Liver (tissue), 9 donors: ENCODE measurements around the gene MTHFD1. TPM values are rescaled to one million over a fixed set of nuclear protein-coding genes. Genes with fewer than 3 reads are reported as not detected.
A peak's percentile ranks its signal among the peaks of the same experiment; 100 is the strongest.

Experiments used
- DNase-seq: peaks from one replicate; pipeline ENCODE4 v3.0.0-alpha.2; 2017; ENCODE audit warnings: low spot score
- H3K27ac ChIP-seq, 2 donors: one replicate each; pipeline ENCODE4 v1.7.0; 2013; ENCODE audit warnings: inconsistent platforms in 2 of 2, low read length in 2 of 2, control low read depth in 1 of 2, low read depth in 1 of 2, mild to moderate bottlenecking in 1 of 2
- H3K27me3 ChIP-seq, 4 donors: one replicate each; pipeline versions ENCODE4 v1.6.1 to v1.7.0; 2013; ENCODE audit warnings: low read length in 3 of 4, inconsistent platforms in 1 of 4, mild to moderate bottlenecking in 1 of 4, moderate library complexity in 1 of 4; ENCODE audit not compliant: control insufficient read depth in 4 of 4, insufficient read depth in 4 of 4
- H3K36me3 ChIP-seq, 4 donors: one replicate each; pipeline versions ENCODE4 v1.6.1 to v1.7.0; 2013; ENCODE audit warnings: low read length in 3 of 4, mild to moderate bottlenecking in 3 of 4, low read depth in 1 of 4, moderate library complexity in 1 of 4; ENCODE audit not compliant: control insufficient read depth in 4 of 4, insufficient read depth in 3 of 4
- H3K4me1 ChIP-seq, 4 donors: one replicate each; pipeline versions ENCODE4 v1.6.1 to v1.7.0; 2013; ENCODE audit warnings: low read length in 3 of 4, mild to moderate bottlenecking in 3 of 4, moderate library complexity in 1 of 4; ENCODE audit not compliant: control insufficient read depth in 4 of 4, insufficient read depth in 4 of 4
- H3K4me3 ChIP-seq, 3 donors: one replicate each; pipeline versions ENCODE4 v1.6.1 to v1.7.0; 2013; ENCODE audit warnings: low read length in 3 of 3, control low read depth in 1 of 3, low read depth in 1 of 3, mild to moderate bottlenecking in 1 of 3
- H3K9ac ChIP-seq, 2 donors: one replicate each; pipeline ENCODE4 v1.7.0; 2013; ENCODE audit warnings: low read length in 2 of 2, mild to moderate bottlenecking in 2 of 2, moderate library complexity in 2 of 2, control low read depth in 1 of 2, low read depth in 1 of 2
- H3K9me3 ChIP-seq, 4 donors: one replicate each; pipeline versions ENCODE4 v1.6.1 to v1.7.0; 2013; ENCODE audit warnings: low read length in 3 of 4; ENCODE audit not compliant: control insufficient read depth in 4 of 4
- EGR1 ChIP-seq, 2 donors: IDR thresholded peaks; 2 replicates each; pipeline ENCODE4 v1.6.1; 2016 to 2018; ENCODE audit warnings: antibody characterized with exemption in 2 of 2, low read depth in 2 of 2
- FOXA1 ChIP-seq: IDR thresholded peaks from 2 replicates; pipeline ENCODE4 v1.6.1; 2016; ENCODE audit warnings: antibody characterized with exemption
- GABPA ChIP-seq, 2 donors: IDR thresholded peaks in 1 of 2; conservative IDR thresholded peaks in 1 of 2; 2 replicates each; pipeline ENCODE4 v1.6.1; 2016; ENCODE audit warnings: antibody characterized with exemption in 2 of 2, mild to moderate bottlenecking in 1 of 2, moderate library complexity in 1 of 2
- HNF4A ChIP-seq, 2 donors: conservative IDR thresholded peaks; 2 replicates each; pipeline ENCODE4 v1.6.1; 2016; ENCODE audit warnings: antibody characterized with exemption in 2 of 2, mild to moderate bottlenecking in 2 of 2
- JUND ChIP-seq, 2 donors: IDR thresholded peaks; 2 replicates each; pipeline ENCODE4 v1.6.1; 2016; ENCODE audit warnings: antibody characterized with exemption in 2 of 2
- RAD21 ChIP-seq, 2 donors: IDR thresholded peaks; 2 replicates each; pipeline ENCODE4 v1.6.1; 2016; ENCODE audit warnings: antibody characterized with exemption in 2 of 2, mild to moderate bottlenecking in 2 of 2
- RXRA ChIP-seq, 2 donors: IDR thresholded peaks; 2 replicates each; pipeline ENCODE4 v1.6.1; 2017 to 2018; ENCODE audit warnings: antibody characterized with exemption in 2 of 2, mild to moderate bottlenecking in 1 of 2
- SP1 ChIP-seq: IDR thresholded peaks from 2 replicates; pipeline ENCODE4 v1.6.1; 2018; ENCODE audit warnings: antibody characterized with exemption, mild to moderate bottlenecking
- TAF1 ChIP-seq: conservative IDR thresholded peaks from 2 replicates; pipeline ENCODE4 v1.6.1; 2016; ENCODE audit warnings: antibody characterized with exemption, mild to moderate bottlenecking
- WGBS: extraction: QIAGEN DNeasy Blood & Tissue Kit; methylation state at CpG from one replicate; pipeline ENCODE4 v1.1.7; 2013; 5-methylcytosine and 5-hydroxymethylcytosine counted together
- polyA plus RNA-seq, 2 donors: library from polyadenylated mRNA; stranded (reverse) in 1 of 2; unstranded in 1 of 2; fragments of 200-250 nt in 1 of 2; fragments of >200 nt in 1 of 2; fragmentation: Nextera tagmentation in 1 of 2; extraction: Ambion mirVana in 1 of 2; gene quantifications; one replicate each; pipeline versions ENCODE4 v1.2.1 to v1.2.3, GENCODE V29; 2013 to 2015
- total RNA-seq, 2 donors: library from RNA; depleted of rRNA; stranded (reverse); fragments of >200 nt; gene quantifications; one replicate each; pipeline ENCODE4 v1.2.3, GENCODE V29; 2014
- TF ChIP-seq, protein P1 (sequence below): IDR thresholded peaks from 2 replicates; pipeline ENCODE4 v1.6.1; 2016; ENCODE audit warnings: antibody characterized with exemption, mild to moderate bottlenecking
- TF ChIP-seq, protein P2 (sequence below): IDR thresholded peaks from 2 replicates; pipeline ENCODE4 v1.6.1; 2016; ENCODE audit warnings: antibody characterized with exemption
- TF ChIP-seq, protein P3 (sequence below): fragments of 150-350 bp; IDR thresholded peaks from 2 replicates; pipeline ENCODE4 v1.5.1; 2017; ENCODE audit warnings: improper control_type of control experiment, low read depth, low read length; ENCODE audit not compliant: missing input control
- TF ChIP-seq, protein P4 (sequence below): IDR thresholded peaks from 2 replicates; pipeline ENCODE4 v1.6.1; 2016; ENCODE audit warnings: antibody characterized with exemption
- TF ChIP-seq, protein P5 (sequence below): IDR thresholded peaks from 2 replicates; pipeline ENCODE4 v1.6.1; 2016; ENCODE audit warnings: antibody characterized with exemption
- donor health status: healthy.
- donor health status: healthy.
- donor health status: healthy.
- donor health status: healthy.
- donor health status: healthy.

MTHFD1 gene
- total and polyA plus RNA-seq, 4 donors, result 43.8 to 203 (median 122) TPM

DNA sequence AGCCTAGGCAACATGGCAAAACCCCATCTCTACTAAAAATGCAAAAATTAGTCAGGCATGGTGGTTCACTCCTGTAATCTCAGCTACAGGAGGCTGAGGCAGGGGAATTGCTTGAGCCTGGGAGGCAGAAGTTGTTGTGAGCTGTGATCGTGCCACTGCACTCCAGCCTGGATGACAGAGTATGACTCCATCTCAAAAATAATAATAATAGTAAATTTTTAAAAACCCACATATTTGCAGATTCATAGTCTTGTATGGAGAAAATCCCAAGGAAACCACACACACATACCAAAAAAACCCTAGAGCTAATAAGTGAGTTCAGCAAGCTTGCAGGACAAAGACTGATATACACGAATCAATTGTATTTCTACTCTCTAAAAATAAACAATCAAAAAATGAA, 19.0 kb upstream of the MTHFD1 start:
- Histone ChIP-seq H3K4me1 (no peaks in the 10 kb centered on the region), H3K27me3 (no peaks in the 10 kb centered on the region), H3K36me3 (no peaks in the 10 kb centered on the region), H3K27ac (no peak overlapping the region), H3K9ac (no peak overlapping the region), H3K4me3 (no peak overlapping the region), H3K9me3 (no peaks in the 10 kb centered on the region)
- 96% methylated on average over 2 of the region's 2 CpGs for WGBS
- TF ChIP-seq GABPA (IDR thresholded peaks at IDR 0.05 in 1 of 2, conservative IDR thresholded peaks at IDR 0.05 in 1 of 2) (no peak), FOXA1 (no peak), RAD21 (IDR thresholded peaks at IDR 0.05) (no peak), HNF4A (conservative IDR thresholded peaks at IDR 0.05) (no peak), TAF1 (no peak)
- TF ChIP-seq, protein P1, sequence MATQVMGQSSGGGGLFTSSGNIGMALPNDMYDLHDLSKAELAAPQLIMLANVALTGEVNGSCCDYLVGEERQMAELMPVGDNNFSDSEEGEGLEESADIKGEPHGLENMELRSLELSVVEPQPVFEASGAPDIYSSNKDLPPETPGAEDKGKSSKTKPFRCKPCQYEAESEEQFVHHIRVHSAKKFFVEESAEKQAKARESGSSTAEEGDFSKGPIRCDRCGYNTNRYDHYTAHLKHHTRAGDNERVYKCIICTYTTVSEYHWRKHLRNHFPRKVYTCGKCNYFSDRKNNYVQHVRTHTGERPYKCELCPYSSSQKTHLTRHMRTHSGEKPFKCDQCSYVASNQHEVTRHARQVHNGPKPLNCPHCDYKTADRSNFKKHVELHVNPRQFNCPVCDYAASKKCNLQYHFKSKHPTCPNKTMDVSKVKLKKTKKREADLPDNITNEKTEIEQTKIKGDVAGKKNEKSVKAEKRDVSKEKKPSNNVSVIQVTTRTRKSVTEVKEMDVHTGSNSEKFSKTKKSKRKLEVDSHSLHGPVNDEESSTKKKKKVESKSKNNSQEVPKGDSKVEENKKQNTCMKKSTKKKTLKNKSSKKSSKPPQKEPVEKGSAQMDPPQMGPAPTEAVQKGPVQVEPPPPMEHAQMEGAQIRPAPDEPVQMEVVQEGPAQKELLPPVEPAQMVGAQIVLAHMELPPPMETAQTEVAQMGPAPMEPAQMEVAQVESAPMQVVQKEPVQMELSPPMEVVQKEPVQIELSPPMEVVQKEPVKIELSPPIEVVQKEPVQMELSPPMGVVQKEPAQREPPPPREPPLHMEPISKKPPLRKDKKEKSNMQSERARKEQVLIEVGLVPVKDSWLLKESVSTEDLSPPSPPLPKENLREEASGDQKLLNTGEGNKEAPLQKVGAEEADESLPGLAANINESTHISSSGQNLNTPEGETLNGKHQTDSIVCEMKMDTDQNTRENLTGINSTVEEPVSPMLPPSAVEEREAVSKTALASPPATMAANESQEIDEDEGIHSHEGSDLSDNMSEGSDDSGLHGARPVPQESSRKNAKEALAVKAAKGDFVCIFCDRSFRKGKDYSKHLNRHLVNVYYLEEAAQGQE, result no peak
- TF ChIP-seq, protein P2, sequence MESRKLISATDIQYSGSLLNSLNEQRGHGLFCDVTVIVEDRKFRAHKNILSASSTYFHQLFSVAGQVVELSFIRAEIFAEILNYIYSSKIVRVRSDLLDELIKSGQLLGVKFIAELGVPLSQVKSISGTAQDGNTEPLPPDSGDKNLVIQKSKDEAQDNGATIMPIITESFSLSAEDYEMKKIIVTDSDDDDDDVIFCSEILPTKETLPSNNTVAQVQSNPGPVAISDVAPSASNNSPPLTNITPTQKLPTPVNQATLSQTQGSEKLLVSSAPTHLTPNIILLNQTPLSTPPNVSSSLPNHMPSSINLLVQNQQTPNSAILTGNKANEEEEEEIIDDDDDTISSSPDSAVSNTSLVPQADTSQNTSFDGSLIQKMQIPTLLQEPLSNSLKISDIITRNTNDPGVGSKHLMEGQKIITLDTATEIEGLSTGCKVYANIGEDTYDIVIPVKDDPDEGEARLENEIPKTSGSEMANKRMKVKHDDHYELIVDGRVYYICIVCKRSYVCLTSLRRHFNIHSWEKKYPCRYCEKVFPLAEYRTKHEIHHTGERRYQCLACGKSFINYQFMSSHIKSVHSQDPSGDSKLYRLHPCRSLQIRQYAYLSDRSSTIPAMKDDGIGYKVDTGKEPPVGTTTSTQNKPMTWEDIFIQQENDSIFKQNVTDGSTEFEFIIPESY, result no peak
- TF ChIP-seq, protein P3, sequence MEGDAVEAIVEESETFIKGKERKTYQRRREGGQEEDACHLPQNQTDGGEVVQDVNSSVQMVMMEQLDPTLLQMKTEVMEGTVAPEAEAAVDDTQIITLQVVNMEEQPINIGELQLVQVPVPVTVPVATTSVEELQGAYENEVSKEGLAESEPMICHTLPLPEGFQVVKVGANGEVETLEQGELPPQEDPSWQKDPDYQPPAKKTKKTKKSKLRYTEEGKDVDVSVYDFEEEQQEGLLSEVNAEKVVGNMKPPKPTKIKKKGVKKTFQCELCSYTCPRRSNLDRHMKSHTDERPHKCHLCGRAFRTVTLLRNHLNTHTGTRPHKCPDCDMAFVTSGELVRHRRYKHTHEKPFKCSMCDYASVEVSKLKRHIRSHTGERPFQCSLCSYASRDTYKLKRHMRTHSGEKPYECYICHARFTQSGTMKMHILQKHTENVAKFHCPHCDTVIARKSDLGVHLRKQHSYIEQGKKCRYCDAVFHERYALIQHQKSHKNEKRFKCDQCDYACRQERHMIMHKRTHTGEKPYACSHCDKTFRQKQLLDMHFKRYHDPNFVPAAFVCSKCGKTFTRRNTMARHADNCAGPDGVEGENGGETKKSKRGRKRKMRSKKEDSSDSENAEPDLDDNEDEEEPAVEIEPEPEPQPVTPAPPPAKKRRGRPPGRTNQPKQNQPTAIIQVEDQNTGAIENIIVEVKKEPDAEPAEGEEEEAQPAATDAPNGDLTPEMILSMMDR, result no peak
- no peak for DNase-seq

DNA sequence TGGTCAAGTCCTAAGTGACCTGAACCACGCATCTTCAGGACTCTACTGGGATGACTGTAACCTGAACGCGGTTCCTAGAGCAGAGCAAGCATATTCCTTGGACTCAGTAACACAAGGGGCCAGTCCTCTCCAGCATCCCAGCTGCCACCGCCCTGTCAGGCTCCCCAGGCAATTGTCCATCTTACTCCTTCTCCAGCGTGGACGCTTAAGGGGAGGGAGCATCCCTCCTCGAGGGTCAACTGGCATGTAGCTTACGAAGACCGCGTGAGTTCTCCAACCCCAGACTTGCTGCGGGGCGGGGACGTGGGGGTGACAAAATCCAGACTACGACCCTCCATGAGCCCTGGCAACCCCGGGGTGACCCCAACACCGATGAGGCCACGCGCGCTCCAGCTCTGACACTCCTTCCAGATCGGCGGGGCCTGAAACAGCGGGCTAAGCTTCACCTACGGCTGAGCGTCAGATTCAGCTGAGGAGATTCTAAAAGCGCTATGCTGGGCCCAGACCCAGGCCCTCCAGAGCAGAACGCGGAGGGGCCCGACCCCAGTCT, 846 bp upstream of the MTHFD1 start:
- Histone ChIP-seq H3K9me3 (no peaks in the 10 kb centered on the region), H3K36me3 (peaks cover 0 to 6% (median 2%) of the 10 kb centered on the region in 4 donors), H3K9ac (peak overlapping the region; percentile 5 to 28), H3K27me3 (no peaks in the 10 kb centered on the region), H3K27ac (peak overlapping the region; percentile 33 to 58), H3K4me1 (peaks cover 0 to 36% (median 26%) of the 10 kb centered on the region in 4 donors), H3K4me3 (peak overlapping the region; percentile 50 to 91 (median 89))
- 3% methylated on average over 28 of the region's 28 CpGs for WGBS
- TF ChIP-seq HNF4A (conservative IDR thresholded peaks at IDR 0.05), result no peak
- TF ChIP-seq, protein P3, result no peak
- TF ChIP-seq, protein P4, sequence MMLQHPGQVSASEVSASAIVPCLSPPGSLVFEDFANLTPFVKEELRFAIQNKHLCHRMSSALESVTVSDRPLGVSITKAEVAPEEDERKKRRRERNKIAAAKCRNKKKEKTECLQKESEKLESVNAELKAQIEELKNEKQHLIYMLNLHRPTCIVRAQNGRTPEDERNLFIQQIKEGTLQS, result no peak
- no peak for TF ChIP-seq FOXA1
- no peak for TF ChIP-seq GABPA (IDR thresholded peaks at IDR 0.05 in 1 of 2, conservative IDR thresholded peaks at IDR 0.05 in 1 of 2)
- TF ChIP-seq JUND (IDR thresholded peaks at IDR 0.05), result no peak
- TF ChIP-seq RXRA (IDR thresholded peaks at IDR 0.05), result no peak
- no peak for TF ChIP-seq EGR1 (IDR thresholded peaks at IDR 0.05; ENCODE audit: low read depth in 2 of 2)
- no peak for TF ChIP-seq SP1
- TF ChIP-seq, protein P5, sequence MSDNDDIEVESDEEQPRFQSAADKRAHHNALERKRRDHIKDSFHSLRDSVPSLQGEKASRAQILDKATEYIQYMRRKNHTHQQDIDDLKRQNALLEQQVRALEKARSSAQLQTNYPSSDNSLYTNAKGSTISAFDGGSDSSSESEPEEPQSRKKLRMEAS, result no peak
- DNase-seq, result no peak
